OCI-LY1 (cell line): ENCODE data around the gene ANXA6.

Source experiments
- H2AFZ ChIP-seq: fragments of 200-600 bp; sonication (generic), shearing (Covaris generic); 2 replicates; pipeline ENCODE4 v1.6.0; 2014; ENCODE audit warnings: antibody characterized with exemption, mild to moderate bottlenecking, low read length
- H3F3A ChIP-seq: fragments of 200-600 bp; sonication (generic), shearing (Covaris generic); 2 replicates; pipeline ENCODE4 v1.6.0; 2014; ENCODE audit warnings: mild to moderate bottlenecking, antibody characterized with exemption, low read length, moderate library complexity; ENCODE audit not compliant: insufficient read depth
- H3K27ac ChIP-seq: fragments of 200-600 bp; sonication (generic); 2 replicates; pipeline ENCODE4 v1.5.1; 2014; ENCODE audit warnings: low read length, mixed run types, mild to moderate bottlenecking, low read depth; ENCODE audit not compliant: poor library complexity, severe bottlenecking
- H3K27me3 ChIP-seq: fragments of 200-600 bp; sonication (generic); 2 replicates; pipeline ENCODE4 v1.6.0; 2014; ENCODE audit warnings: antibody characterized with exemption, mild to moderate bottlenecking, low read length, moderate library complexity; ENCODE audit not compliant: insufficient read depth
- H3K36me3 ChIP-seq: fragments of 200-600 bp; sonication (generic); 2 replicates; pipeline ENCODE4 v1.6.1; 2014; ENCODE audit warnings: mild to moderate bottlenecking, antibody characterized with exemption, low read length, moderate library complexity, mixed read lengths; ENCODE audit not compliant: insufficient read depth
- H3K4me1 ChIP-seq: fragments of 200-600 bp; sonication (generic); 2 replicates; pipeline ENCODE4 v1.5.1; 2014; ENCODE audit warnings: mild to moderate bottlenecking, low read length, moderate library complexity; ENCODE audit not compliant: insufficient read depth, severe bottlenecking
- H3K4me2 ChIP-seq: fragments of 200-600 bp; sonication (generic), shearing (Covaris generic); 2 replicates; pipeline ENCODE4 v1.6.1; 2014; ENCODE audit warnings: low read length
- H3K4me3 ChIP-seq: fragments of 200-600 bp; sonication (generic); 2 replicates; pipeline ENCODE4 v1.5.1; 2014; ENCODE audit warnings: low read length, low read depth, mild to moderate bottlenecking, mixed read lengths; ENCODE audit not compliant: poor library complexity, severe bottlenecking
- H3K79me2 ChIP-seq: fragments of 200-600 bp; shearing (Covaris generic); 2 replicates; pipeline ENCODE4 v1.6.1; 2016; ENCODE audit warnings: mixed run types, low read length, mixed read lengths; ENCODE audit not compliant: insufficient read depth
- H3K9ac ChIP-seq: fragments of 200-600 bp; sonication (generic), shearing (Covaris generic); 2 replicates; pipeline ENCODE4 v1.6.1; 2014; ENCODE audit warnings: mild to moderate bottlenecking, low read length, mixed read lengths
- H3K9me2 ChIP-seq: fragments of 200-600 bp; sonication (generic), shearing (Covaris generic); 2 replicates; pipeline ENCODE4 v1.6.1; 2014; ENCODE audit warnings: low read depth, mild to moderate bottlenecking, low read length, mixed read lengths
- H3K9me3 ChIP-seq: fragments of 200-600 bp; shearing (Covaris generic); 2 replicates; pipeline ENCODE4 v1.6.1; 2014; ENCODE audit warnings: low read length, mixed read lengths
- H4K20me1 ChIP-seq: fragments of 200-600 bp; sonication (generic), shearing (Covaris generic); 2 replicates; pipeline ENCODE4 v1.6.0; 2016; ENCODE audit warnings: mild to moderate bottlenecking, low read length; ENCODE audit not compliant: insufficient read depth
- CTCF ChIP-seq: fragments of 200-600 bp; sonication (generic), shearing (Covaris generic); IDR thresholded peaks from 2 replicates; pipeline ENCODE4 v1.5.1; 2017; ENCODE audit warnings: mild to moderate bottlenecking, antibody characterized with exemption, low read length, moderate library complexity, mixed read lengths
- EZH2 ChIP-seq: fragments of 200-600 bp; sonication (generic), shearing (Covaris generic); IDR thresholded peaks from 2 replicates; pipeline ENCODE4 v1.8.0; 2017; ENCODE audit warnings: borderline replicate concordance, mixed run types, mild to moderate bottlenecking, antibody characterized with exemption, low read length, moderate library complexity, mixed read lengths

ANXA6 gene

GRCh38 chr5:151153300-151153699 lies 4.3 kb downstream of the ANXA6 start:
- peaks cover 45% of the 10 kb centered on the region for H3K4me1 ChIP-seq
- H3K27me3 ChIP-seq: no peaks in the 10 kb centered on the region
- no peaks in the 10 kb centered on the region for H3K36me3 ChIP-seq
- no peaks in the 10 kb centered on the region for H3F3A ChIP-seq
- H3K4me3 ChIP-seq: no peak overlapping the region
- H4K20me1 ChIP-seq: no peaks in the 10 kb centered on the region
- H3K9ac ChIP-seq: no peak overlapping the region
- H3K79me2 ChIP-seq: no peaks in the 10 kb centered on the region
- H2AFZ ChIP-seq: no peak overlapping the region
- no peaks in the 10 kb centered on the region for H3K9me2 ChIP-seq
- TF ChIP-seq CTCF (no peak), EZH2 (no peak)
- no peak overlapping the region for H3K4me2 ChIP-seq
- H3K9me3 ChIP-seq: no peaks in the 10 kb centered on the region
- no peak overlapping the region for H3K27ac ChIP-seq

GRCh38 chr5:151151793-151152192 lies 5.8 kb downstream of the ANXA6 start:
- no peak overlapping the region for H3K4me2 ChIP-seq
- no peak overlapping the region for H3K27ac ChIP-seq
- H3K36me3 ChIP-seq: no peaks in the 10 kb centered on the region
- peaks cover 32% of the 10 kb centered on the region for H3K4me1 ChIP-seq
- no peaks in the 10 kb centered on the region for H3K9me2 ChIP-seq
- no peaks in the 10 kb centered on the region for H4K20me1 ChIP-seq
- no peaks in the 10 kb centered on the region for H3F3A ChIP-seq
- no peak overlapping the region for H3K4me3 ChIP-seq
- no peaks in the 10 kb centered on the region for H3K79me2 ChIP-seq
- H2AFZ ChIP-seq: peak overlapping the region; percentile 28
- no peak overlapping the region for H3K9ac ChIP-seq
- TF ChIP-seq EZH2 (no peak), CTCF (no peak)
- H3K9me3 ChIP-seq: no peaks in the 10 kb centered on the region
- no peaks in the 10 kb centered on the region for H3K27me3 ChIP-seq

- H3K9me2 ChIP-seq: no peaks in the 10 kb centered on the region
- no peaks in the 10 kb centered on the region for H3K9me3 ChIP-seq
- TF ChIP-seq EZH2 (no peak), CTCF (no peak)
- no peak overlapping the region for H3K4me3 ChIP-seq
- no peaks in the 10 kb centered on the region for H3K36me3 ChIP-seq
- H2AFZ ChIP-seq: peak overlapping the region; percentile 28
- no peaks in the 10 kb centered on the region for H4K20me1 ChIP-seq
- H3F3A ChIP-seq: no peaks in the 10 kb centered on the region
- H3K4me2 ChIP-seq: peak overlapping the region; percentile 52; the same call in 1 of the 2 replicates
- H3K4me1 ChIP-seq: peaks cover 32% of the 10 kb centered on the region
- H3K79me2 ChIP-seq: no peaks in the 10 kb centered on the region
- peak overlapping the region; percentile 52 for H3K9ac ChIP-seq
- peak overlapping the region; percentile 79 for H3K27ac ChIP-seq
- no peaks in the 10 kb centered on the region for H3K27me3 ChIP-seq
Observed at GRCh38 chr5:151151263-151151660, 6.3 kb downstream of the ANXA6 start.
